Muscle layer of duodenum (tissue), 2 donors: Measurements from ENCODE around the gene AP1G2.
"Not testable (repeated sequence)": the region's sequence is repeated elsewhere in the genome, so short reads cannot be mapped to it uniquely, and the experiment has no call there.

Experiments used
- H3K27ac ChIP-seq: one replicate; pipeline ENCODE4 v1.7.0; 2013; ENCODE audit warnings: mild to moderate bottlenecking, low read length
- H3K27me3 ChIP-seq: one replicate; pipeline ENCODE4 v1.7.0; 2013; ENCODE audit warnings: low read depth, mild to moderate bottlenecking, control low read depth, low read length
- H3K36me3 ChIP-seq, 2 donors: one replicate each; pipeline ENCODE4 v1.7.0; 2013; ENCODE audit warnings: low read length in 2 of 2, control low read depth in 1 of 2, mild to moderate bottlenecking in 1 of 2; ENCODE audit not compliant: insufficient read depth in 2 of 2, control insufficient read depth in 1 of 2
- H3K4me1 ChIP-seq, 2 donors: one replicate each; pipeline ENCODE4 v1.7.0; 2013; ENCODE audit warnings: low read length in 2 of 2, mild to moderate bottlenecking in 2 of 2, control low read depth in 1 of 2, moderate library complexity in 1 of 2; ENCODE audit not compliant: insufficient read depth in 2 of 2, control insufficient read depth in 1 of 2
- H3K4me3 ChIP-seq, 2 donors: one replicate each; pipeline ENCODE4 v1.7.0; 2013; ENCODE audit warnings: low read length in 2 of 2, low read depth in 1 of 2, mild to moderate bottlenecking in 1 of 2
- H3K9me3 ChIP-seq, 2 donors: one replicate each; pipeline ENCODE4 v1.7.0; 2013; ENCODE audit warnings: low read length in 2 of 2, control low read depth in 1 of 2, mild to moderate bottlenecking in 1 of 2; ENCODE audit not compliant: control insufficient read depth in 1 of 2
- donor health status: healthy.

The AP1G2 gene

GRCh38 chr14:23542261-23542660, 25.3 kb downstream of the AP1G2 start:
- Histone ChIP-seq H3K27ac (no peak overlapping the region), H3K36me3 (no peaks in the 10 kb centered on the region), H3K27me3 (no peaks in the 10 kb centered on the region), H3K4me1 (peaks cover 3 to 5% of the 10 kb centered on the region in 2 donors), H3K9me3 (no peaks in the 10 kb centered on the region), H3K4me3 (no peak overlapping the region)

- no peak overlapping the region for H3K27ac ChIP-seq
- H3K36me3 ChIP-seq, result no peaks in the 10 kb centered on the region
- no peaks in the 10 kb centered on the region for H3K27me3 ChIP-seq
- no peak overlapping the region for H3K4me3 ChIP-seq
- peaks cover 3 to 5% of the 10 kb centered on the region in 2 donors for H3K4me1 ChIP-seq
- H3K9me3 ChIP-seq, result no peaks in the 10 kb centered on the region
Observed at GRCh38 chr14:23540141-23540469, 27.5 kb downstream of the AP1G2 start.

GRCh38 chr14:23539248-23540140, 28.1 kb downstream of the AP1G2 start:
- H3K36me3 ChIP-seq, result no peaks in the 10 kb centered on the region
- no peak overlapping the region for H3K27ac ChIP-seq
- peaks cover 0 to 5% of the 10 kb centered on the region in 2 donors for H3K4me1 ChIP-seq
- no peaks in the 10 kb centered on the region for H3K9me3 ChIP-seq
- H3K4me3 ChIP-seq, result no peak overlapping the region
- no peaks in the 10 kb centered on the region for H3K27me3 ChIP-seq

GRCh38 chr14:23538785-23539184, 28.8 kb downstream of the AP1G2 start:
- no peaks in the 10 kb centered on the region for H3K27me3 ChIP-seq
- no peak overlapping the region for H3K27ac ChIP-seq
- H3K4me3 ChIP-seq, result no peak overlapping the region
- H3K9me3 ChIP-seq, result no peaks in the 10 kb centered on the region
- no peaks in the 10 kb centered on the region for H3K36me3 ChIP-seq
- H3K4me1 ChIP-seq, result peaks cover 0 to 5% of the 10 kb centered on the region in 2 donors

- Histone ChIP-seq H3K4me1 (peaks cover 0 to 5% of the 10 kb centered on the region in 2 donors), H3K27me3 (no peaks in the 10 kb centered on the region)
Observed at GRCh38 chr14:23538050-23538718, 29.4 kb downstream of the AP1G2 start.

GRCh38 chr14:23537351-23538049, 30.1 kb downstream of the AP1G2 start:
- Histone ChIP-seq H3K27ac (no peak overlapping the region), H3K36me3 (no peaks in the 10 kb centered on the region), H3K9me3 (no peaks in the 10 kb centered on the region), H3K4me3 (no peak overlapping the region), H3K27me3 (no peaks in the 10 kb centered on the region), H3K4me1 (peaks cover 0 to 5% of the 10 kb centered on the region in 2 donors)

More at GRCh38 chr14:23538050-23538718, 29.4 kb downstream of the AP1G2 start:
- no peaks in the 10 kb centered on the region for H3K36me3 ChIP-seq
- H3K4me3 ChIP-seq, result no peak overlapping the region
- H3K9me3 ChIP-seq, result no peaks in the 10 kb centered on the region
- no peak overlapping the region for H3K27ac ChIP-seq

GRCh38 chr14:23536906-23537305, 30.7 kb downstream of the AP1G2 start:
- H3K4me3 ChIP-seq, H3K27ac ChIP-seq, H3K36me3 ChIP-seq, H3K4me1 ChIP-seq, H3K27me3 ChIP-seq, H3K9me3 ChIP-seq: not testable (repeated sequence)

GRCh38 chr14:23536494-23536893, 31.1 kb downstream of the AP1G2 start:
- peaks cover 0 to 5% of the 10 kb centered on the region in 2 donors for H3K4me1 ChIP-seq
- H3K9me3 ChIP-seq, result no peaks in the 10 kb centered on the region
- H3K4me3 ChIP-seq, result no peak overlapping the region
- no peaks in the 10 kb centered on the region for H3K36me3 ChIP-seq
- no peaks in the 10 kb centered on the region for H3K27me3 ChIP-seq
- no peak overlapping the region for H3K27ac ChIP-seq

GRCh38 chr14:23535943-23536342, 31.6 kb downstream of the AP1G2 start:
- Histone ChIP-seq H3K4me1 (peaks cover 0 to 5% of the 10 kb centered on the region in 2 donors), H3K4me3 (no peak overlapping the region), H3K9me3 (no peaks in the 10 kb centered on the region), H3K36me3 (no peaks in the 10 kb centered on the region), H3K27ac (no peak overlapping the region), H3K27me3 (no peaks in the 10 kb centered on the region)

GRCh38 chr14:23533652-23534435, 33.7 kb downstream of the AP1G2 start:
- no peaks in the 10 kb centered on the region for H3K27me3 ChIP-seq
- H3K4me3 ChIP-seq, result no peak overlapping the region
- no peak overlapping the region for H3K27ac ChIP-seq
- no peaks in the 10 kb centered on the region for H3K9me3 ChIP-seq
- no peaks in the 10 kb centered on the region for H3K4me1 ChIP-seq
- H3K36me3 ChIP-seq, result no peaks in the 10 kb centered on the region

- H3K27me3 ChIP-seq, result no peaks in the 10 kb centered on the region
- H3K4me3 ChIP-seq, result no peak overlapping the region
- H3K27ac ChIP-seq, result no peak overlapping the region
- H3K36me3 ChIP-seq, result no peaks in the 10 kb centered on the region
- no peaks in the 10 kb centered on the region for H3K9me3 ChIP-seq
- H3K4me1 ChIP-seq, result no peaks in the 10 kb centered on the region
Observed at GRCh38 chr14:23532658-23533057, 34.9 kb downstream of the AP1G2 start.
